ENCODE measurements around the gene KIR3DL3.

DNA sequence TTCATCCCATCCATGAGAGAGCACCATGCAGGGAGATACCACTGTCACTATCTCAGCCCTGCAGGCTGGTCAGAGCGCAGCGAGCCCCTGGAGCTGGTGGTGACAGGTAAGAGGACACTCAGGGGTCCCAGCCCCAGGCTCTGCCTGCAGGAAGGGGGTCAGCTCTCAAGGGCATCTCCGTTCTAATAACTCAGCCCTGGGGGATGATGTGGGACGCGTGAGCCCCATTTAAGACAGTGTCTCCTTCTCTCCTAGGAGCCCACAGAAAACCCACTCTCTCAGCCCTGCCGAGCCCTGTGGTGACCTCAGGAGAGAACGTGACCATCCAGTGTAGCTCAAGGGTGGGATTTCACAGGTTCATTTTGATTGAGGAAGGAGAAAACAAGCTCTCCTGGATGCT, 15.5 kb upstream of the KIR3DL3 start:
- no peak for TF ChIP-seq POLR2AphosphoS5 (IDR thresholded peaks at IDR 0.05)
- TF ChIP-seq CTCF (IDR thresholded peaks at IDR 0.05), result no peak

Data from stomach (tissue), 4 donors.